GM21423 (cell line): Measurements from ENCODE around the gene RBFOX2.

Source experiments
- ATAC-seq: cut with Tn5 transposase; IDR thresholded peaks from one replicate; pipeline ENCODE4 v1.9.1; 2021; ENCODE audit warnings: mild to moderate bottlenecking, moderate library complexity; ENCODE audit not compliant: unreplicated experiment

Gene RBFOX2

DNA sequence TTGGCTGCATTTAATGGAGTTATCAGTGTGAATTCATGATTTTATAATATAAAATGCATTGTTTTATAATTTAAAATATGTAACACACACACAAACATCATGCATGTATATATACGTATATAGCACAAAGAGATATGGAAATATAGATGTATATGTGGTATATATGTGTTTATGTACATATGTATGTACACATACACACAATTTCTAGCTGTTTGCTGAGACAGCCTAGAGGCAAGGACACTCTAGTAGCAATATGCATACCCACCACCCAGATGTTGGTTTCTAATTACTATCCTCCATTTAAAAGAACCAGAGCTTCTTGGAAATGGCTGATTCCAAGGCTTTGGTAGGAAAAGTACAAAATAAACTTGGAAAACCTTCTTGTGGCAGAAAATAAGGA, 50.4 kb downstream of the RBFOX2 start:
- no peak for ATAC-seq

DNA sequence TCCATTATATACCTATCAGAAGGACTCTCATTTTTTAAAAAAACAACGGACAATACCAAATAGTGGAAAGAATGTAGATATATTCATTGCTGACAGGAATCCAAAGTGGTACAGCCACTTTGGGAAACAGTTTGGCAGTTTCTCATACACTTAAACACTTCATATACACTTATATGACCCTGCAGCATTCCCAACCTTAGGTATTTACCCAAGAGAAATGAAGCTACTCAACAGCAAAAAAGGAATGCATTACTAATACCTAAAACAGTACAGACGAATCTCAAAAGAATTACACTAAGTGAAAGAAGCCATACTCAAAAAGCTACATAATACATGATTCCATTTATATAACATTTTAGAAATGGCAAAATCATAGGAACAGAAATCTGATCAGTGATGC, 51.5 kb downstream of the RBFOX2 start:
- no peak for ATAC-seq

DNA sequence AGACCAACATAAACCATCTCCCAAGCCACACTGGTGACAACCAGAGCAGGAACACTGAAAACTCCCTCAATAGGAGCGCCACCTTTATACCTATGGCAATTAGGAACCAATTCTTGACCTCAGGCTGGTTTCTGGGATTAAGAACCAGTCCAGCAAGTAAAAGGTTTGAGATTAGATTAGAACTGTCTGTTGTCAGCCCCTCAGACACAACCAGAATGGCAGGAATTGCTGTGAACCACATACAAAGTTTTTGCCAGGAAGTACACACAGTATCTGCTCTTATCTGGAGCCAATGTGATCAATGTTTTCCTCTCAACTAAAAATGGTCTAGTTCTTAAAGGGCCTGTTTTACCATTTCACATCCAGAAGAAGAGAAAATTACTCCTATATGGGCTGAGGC, 55.2 kb downstream of the RBFOX2 start:
- no peak for ATAC-seq

DNA sequence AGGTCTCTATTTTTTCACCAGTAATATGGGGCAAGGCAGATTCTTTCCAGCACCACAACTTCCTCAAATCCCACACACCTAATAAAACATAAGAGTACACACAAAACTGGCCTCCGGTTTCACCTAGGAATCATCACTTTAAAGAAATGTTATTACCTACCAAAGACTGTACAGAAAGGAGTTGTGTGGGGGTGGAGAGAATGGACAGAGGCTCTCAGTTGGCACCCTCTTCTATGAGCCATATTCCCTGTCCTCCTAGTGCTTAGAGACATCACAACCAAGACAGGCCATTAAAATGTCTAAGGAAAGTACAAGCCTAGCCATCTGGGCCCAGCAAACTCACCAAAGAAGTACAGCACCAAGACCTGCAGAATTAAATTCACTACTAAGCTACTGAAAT, 56.1 kb downstream of the RBFOX2 start:
- no peak for ATAC-seq

DNA sequence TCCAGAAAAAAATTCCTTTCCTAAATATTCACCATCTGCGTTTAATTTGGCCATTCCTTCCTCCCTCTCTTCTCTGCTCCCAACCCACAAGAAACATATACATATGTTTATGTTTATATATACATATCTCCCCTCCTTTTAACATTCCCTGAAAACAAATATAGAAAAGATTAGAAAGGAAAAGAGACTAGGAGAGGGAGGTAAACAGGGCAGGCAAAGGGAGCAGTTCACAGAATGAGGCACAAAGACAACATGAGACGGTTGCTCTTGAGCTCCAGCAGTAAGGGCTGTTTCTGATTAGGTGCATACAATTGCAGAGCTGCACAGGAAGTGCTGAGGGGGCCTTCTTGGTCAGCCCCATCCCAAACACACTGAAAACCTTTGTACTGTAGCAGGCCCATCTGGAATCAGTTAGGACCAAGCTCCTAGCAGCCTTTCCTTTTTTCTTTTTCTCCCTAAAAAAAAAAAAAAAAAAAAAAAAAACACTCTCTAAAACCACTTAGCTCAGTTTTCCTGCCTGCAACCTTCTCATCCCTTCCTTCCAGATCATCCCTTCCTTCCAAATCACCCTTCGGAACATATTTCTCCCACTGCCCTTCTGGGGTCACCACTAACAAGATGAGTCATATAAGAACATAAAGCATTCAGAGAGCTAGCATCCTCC, 57.0 kb downstream of the RBFOX2 start:
- no peak for ATAC-seq

DNA sequence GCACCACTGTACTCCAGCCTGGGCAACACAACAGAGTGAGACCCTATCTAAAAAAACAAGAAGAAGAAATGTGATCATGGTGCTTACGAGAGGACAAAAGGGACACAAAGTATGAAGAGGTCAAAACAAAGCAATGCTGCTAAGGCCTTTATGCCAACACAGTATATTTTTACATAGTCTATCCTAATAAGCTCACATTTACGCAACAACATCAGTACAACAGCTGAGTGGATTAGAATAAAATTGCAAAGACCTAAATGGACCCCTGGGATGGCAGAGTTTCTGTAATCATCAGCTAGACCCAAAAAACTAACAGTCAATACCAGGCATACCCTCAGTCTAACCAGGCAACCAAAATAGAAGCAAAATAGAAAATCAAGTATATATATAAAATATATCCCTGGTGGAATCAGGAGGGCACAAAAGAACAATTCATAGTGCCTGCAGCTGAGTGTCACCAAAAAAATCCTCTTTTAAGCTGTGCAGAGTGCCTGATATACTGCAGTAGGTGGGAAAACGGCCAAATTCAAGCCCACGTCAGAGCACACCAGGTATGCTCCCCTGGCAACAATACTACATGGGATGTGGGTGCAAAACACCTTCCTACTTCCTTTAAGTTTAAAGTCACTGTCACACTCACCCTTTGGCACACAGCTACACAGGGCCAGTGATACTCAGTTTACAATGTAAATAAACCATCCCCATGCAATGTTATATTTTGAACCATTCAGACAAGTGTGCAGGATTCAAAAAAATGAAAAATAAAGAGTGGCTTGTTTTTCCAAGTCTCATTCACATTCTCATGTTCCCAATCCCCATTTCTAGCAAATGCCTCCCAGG, 57.8 kb downstream of the RBFOX2 start:
- ATAC-seq, result no peak

DNA sequence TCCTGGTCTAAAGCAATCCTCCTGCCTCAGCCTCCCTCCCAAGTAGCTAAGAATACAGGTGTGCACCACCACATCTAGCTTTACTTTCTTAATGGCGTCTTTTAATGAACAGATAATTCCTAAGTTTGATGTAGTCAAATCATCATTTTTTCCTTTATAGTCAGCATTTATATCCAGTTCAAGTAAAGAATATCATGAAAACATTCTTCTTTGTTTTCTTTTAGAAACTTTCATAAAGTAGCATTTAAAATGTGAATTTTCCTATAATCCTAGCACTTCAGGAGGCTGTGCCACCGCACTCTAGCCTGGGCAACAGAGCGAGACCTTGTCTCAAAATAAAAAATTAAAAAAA, 61.6 kb downstream of the RBFOX2 start:
- no peak for ATAC-seq

DNA sequence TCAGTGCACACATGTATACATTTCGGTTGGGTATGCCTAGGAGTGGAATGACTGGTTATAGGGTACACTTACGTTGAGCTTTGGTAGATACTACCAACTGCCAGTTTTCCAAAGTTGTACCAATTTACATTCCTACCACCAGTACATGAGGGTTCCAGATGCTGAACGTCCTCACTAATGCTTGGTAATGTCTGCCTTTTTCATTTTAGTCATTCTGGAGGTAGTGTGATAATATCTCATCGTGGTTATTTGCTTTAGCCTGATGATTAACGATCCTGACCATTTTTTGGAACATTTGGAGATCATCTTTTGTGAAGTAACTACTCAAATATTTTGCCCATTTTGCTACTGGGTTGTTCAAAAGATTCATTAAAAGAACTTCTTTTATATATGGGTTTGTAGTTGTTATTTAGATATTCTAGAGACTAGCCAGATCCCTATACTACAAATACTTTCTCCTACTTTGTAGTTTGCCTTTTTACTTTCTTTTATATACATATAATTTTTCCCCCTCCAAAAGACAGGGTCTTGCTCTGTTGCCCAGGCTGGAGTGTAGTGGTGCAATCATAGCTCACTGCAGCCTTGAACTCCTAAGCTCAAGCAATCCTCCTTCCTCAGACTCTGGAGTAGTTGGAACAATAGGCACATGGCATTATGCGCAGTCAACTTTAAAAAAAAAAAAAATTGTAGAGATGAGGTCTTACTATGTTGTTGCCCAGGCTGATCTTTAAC, 62.1 kb downstream of the RBFOX2 start:
- ATAC-seq, result no peak

DNA sequence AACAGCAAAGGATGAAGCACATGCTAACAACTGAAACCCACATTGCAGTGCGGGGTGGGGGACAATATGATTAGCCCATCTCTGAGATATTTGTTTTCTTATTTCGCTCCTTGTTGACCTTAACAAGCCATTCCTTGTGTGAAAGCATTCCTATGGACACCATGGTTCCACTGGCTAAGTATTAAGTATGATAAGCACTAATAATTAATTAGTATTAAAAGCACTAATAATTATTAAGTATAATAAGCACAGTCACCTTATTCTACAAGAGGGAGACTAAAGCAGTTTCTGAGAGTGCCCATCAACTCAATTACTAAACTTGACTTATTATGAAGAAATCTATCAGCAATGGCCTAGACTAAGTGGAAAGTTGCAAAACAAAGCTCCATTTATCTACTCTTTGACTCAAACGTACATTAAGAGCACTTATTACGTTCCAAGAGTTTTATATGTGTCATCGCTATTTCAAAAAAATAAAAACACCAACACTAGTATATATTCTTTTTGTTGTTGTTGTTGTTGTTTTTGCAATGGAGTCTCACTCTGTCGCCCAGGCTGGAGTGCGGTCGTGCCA, 65.3 kb downstream of the RBFOX2 start:
- no peak for ATAC-seq

DNA sequence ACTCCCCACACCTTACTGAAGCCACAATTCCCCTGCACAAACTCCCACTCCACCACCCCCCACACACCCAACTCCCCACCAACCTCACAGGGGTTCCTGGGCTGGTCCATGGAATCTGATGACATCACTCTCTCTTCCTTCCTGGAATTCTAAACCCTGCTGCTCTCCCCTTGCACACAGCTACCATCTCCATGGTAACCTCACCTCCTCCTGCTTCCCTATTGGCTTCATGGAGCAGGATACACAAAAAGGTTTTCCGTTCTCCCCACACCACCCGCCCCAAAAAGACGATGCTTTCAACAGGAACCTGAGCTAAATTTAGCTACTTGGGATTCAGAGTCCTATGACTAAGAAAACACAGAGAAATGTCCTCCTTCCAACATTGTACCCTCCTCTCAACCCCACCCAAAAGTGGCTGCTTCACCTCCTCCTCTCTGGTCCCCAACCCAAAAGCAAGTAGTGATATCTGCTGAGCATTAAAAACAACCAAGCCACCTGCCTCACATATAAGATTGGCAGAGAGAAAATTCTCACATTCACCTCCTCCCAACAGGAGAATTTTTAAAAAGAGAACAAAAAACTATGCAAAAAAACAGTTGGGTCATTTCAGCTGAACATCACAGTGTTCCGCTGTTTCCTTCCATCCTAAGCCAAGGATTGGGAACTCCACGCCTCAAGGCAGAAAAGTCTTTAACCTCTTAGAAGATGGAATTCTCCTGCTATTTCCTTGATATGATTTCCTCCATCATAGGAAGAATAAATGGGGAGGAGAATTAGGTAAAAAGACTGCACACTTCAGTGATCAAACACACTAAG, 66.9 kb downstream of the RBFOX2 start:
- no peak for ATAC-seq

DNA sequence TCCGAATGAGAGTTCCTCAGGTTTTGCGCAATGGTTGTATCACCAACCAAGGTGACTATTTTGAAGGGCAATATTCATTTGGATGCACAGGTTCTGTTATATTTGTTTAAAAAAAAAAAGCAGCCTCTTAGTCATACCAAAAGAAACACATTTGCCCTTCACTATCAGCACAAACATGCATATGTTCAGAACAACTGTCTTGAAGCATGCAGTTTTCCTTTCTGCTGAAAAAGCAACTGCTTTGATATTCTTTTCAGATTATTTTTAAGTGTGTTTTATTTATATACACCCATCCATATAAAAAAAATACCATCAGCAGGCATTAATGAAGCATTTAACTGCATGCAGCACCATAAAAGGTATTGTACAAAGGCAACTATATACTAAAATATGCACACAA, 67.8 kb downstream of the RBFOX2 start:
- no peak for ATAC-seq

DNA sequence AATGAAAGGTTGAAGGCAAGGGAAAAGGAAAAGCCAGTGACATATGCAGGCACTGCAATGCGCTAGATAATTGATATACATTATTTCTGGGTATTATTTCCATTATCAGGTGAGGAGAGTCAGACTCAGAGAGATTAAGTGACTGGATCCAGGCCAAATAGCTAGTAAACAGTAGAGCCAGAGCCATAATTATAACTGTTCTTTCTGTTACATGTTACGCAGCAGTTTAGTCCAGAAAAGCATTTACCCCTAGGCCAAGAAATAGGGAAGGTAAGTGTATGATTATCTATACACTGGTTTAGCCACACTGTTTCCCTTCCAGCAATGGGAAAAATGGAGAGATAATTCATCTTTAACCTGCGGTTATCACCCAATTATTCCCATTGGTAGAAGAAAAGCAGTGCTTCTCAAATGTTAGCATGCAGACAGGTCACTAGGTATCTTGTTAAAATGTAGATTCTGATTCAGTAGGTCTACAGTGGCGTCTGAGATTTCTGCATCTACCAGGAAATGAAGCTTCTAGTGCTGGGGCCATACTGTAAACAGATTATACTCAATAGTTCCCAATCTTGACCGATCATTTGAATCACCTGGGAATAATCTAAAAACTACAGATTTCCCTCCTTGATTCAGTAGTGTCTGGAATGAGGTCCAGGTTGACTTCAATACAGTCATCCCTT, 69.4 kb downstream of the RBFOX2 start:
- no peak for ATAC-seq

DNA sequence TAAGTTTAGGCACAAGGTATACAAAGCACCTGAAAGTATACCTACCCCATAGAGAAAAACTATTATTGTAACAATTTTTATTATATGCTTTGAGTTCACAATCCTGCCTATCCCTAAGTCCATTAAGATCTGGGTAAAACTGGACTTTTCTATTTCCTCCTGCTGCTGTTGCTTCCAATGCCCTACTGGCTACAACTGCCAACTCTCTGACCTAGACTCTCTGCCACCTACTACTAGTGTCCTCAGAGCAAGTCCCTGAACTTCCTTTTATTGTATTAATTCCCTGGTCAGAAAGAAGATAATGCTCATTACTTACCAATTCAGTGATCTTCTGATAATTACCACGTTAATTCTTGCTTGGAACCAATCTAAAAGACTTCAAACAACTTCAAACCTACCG, 70.3 kb downstream of the RBFOX2 start:
- ATAC-seq, result no peak

DNA sequence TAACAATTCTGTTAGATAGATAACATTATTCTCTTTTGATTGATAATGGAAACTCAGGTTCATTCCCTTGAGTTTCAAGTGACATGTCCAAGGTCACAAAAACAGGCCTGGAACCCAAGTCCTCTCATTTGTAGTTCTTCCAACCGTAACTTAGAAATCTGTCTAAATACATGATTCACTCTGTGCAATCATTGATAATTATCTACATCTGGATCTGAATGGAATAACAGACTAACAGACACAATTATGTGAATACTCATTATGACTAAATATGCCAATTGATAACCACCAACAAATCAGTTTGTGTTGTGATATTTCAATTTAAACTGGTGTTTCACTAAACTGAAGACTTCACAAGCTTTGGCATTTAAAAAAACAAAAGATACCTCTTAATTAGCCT, 71.0 kb downstream of the RBFOX2 start:
- no peak for ATAC-seq

DNA sequence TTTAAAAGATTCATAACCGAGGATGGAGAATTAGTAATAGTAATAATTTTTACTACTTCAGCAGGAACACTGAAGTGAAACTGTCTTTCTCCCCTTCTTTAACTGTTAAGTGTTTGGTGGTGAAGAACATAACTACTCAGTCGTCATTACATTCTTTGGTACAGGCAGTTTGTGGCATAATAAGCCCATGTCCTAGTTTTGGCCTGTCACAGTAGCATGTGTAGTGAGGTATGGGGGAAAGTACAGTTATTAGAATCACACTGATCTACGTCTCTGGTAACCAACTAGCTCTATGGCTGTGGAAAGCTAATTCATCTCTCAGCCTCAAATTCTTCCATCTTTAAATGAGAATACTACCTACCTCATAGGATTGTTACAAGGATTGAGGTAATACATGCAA, 71.8 kb downstream of the RBFOX2 start:
- ATAC-seq, result no peak

DNA sequence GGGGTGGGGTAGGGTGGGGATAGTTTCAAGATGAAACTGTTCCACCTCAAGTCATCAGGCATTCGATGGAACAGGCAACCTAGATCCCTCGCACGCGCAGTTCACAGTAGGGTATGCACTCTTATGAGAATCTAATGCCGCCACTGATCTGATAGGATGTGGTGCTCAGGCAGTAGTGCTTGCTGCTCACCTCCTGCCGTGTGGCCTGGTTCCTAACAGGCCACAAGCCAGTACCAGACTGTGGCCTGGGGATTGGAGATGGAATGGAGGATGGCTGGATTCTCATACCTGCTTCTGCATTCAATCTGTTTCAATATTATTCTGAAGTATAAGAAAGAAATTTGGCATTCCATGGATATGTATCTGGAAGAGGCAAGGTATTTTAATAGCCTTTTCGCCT, 73.1 kb downstream of the RBFOX2 start:
- ATAC-seq, result no peak

DNA sequence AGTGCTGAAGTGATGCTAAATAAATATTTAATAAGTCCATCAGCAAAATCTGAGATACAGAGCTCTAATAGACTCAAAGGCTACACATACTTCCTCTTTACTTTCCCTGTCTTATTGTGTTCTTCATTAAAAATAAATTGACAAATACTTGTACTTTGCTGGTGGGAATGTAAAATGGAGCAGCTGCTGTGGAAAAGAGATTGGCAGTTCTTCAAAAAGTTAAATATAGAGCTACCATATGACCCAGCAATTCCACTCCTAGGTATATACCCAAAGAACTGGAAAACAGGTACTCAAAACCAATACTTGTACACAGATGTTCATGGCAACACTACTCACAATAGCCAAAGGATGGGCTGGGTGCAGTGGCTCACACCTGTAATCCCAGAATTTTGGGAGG, 76.0 kb downstream of the RBFOX2 start:
- no peak for ATAC-seq

DNA sequence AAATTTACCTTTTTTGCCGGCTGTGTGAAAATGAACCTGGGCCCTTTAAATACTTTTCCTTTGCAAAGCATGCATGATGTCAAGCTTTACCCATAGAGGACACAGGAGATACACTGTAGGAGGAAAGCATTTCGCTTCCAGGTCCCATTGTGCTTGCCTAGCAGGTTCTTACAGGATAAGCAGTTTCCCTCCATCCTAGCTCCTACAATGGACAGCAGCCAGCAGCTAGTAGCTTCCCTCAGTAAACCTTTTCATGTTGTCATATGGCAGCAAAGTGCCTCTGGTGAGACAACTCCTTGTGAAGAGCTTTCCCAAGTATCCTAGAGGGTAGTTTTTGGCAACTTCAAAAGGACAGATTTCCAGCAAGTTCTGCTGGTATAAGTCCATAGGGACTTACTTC, 78.4 kb downstream of the RBFOX2 start:
- no peak for ATAC-seq

DNA sequence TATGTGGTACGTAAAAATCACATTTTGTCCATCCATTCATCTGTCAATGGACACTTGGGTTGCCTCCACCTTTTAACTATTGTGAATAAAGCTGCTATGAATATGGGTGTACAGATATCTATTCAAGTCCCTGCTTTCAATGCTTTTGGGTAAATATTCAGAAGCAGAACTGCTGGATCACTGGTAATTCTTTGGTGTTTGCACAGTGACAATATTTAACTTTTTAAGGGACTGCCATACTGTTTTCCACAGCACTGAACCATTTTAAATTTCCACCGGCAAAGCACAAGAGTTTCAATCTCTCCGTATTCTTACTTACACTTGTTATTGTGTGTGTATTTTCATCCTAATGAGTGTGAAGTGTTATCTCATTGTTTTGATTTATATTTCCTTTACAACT, 79.4 kb downstream of the RBFOX2 start:
- ATAC-seq, result no peak

DNA sequence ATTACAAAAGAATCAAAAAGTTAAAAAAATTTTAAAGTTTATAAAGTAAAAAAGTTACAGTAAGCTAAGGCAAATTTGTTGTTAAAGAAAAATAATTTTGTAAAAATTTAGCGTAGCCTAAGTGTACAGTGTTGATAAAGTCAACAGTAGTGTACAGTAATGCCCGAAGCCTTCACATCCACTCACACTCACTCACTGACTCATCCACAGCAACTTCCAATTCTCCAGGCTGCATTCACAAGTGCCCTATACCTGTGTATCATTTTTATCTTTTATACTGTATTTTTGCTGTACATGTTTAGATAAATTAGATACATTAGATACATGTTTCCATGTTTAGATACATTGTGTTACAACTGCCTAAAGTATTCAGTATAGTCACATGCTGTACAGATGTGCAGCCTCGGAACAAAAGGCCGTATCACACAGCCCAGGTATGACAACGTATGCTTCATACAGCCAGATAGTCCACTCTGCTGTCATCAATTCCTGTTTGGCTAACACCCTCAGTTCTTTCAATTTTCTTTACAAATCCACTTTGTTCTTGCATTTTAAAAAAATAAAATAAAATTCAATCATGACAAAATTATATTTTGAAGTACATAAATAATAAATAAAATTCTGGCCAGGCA, 80.7 kb downstream of the RBFOX2 start:
- ATAC-seq, result no peak
